Bone marrow (tissue), 2 donors: ENCODE measurements around the gene CACNA2D3.

Experiments used
- DNase-seq, 2 donors: peaks; one replicate each; lab custom pipeline; 2025; lab: John Stamatoyannopoulos, UW

The CACNA2D3 gene

DNA sequence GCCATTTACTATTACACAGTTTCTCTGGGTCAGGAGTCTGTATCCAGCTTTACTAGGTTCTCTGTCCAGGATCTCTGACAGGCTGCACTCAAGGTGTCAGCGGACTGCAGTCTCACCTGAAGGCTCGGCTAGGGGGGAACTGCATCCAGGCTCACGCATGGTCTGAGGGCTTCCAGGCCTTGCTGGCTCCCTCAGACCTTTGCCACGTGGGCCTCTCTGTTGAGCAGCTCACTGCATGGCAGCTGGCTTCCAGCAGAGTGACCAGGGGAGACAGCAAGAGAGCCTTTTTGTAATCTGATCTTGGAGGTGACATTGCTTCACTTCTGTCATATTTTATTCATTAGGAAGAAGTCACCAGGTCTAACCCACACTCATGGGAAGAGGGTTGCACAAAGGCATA, 152.3 kb downstream of the CACNA2D3 start:
- DNase-seq = no peak

DNA sequence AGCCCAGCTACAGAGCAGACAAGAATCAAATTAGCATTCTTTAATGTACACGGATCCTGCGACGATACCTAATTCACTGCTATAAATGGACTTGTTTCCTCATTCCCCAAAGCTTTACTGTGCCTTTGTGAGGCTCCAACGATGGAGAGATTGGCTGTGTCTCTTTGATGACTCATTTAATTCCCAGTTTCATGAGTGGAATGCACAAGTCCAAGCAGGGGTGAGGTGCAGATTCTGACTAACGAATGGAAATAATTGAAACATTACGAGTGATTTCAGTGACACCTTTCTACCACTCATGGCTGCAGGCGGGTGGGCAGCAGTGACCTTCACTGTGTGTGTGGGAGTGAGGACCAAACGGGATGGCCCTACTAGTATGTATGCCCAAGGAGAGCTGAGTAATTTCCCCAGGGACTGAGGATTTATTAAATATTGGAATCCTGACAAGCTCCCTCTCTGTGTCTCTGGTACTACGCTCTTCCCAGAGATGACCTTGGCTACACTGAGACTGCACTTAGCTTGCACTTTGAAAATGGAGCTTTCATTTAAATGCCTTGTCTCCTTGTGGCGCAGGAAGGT, 156.7 kb downstream of the CACNA2D3 start:
- DNase-seq = no peak

DNA sequence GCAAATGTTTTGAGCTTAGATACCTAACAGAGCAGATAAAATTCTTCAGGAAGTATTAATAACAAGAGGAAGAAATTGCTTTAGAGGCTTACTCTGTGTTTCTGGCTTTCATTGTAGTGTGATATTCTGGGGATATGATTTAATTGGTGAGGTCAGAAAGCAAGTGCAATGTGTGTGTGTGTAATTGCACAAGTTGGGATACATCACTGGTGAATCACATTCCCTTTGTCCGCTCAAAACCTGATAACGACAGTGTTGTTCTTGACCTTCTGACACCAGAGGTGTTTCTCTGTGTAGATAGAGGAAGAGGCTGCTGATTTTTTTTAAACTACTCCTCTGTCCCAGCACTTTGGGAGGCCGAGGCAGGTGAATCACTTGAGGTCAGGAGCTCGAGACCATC, 161.1 kb downstream of the CACNA2D3 start:
- no peak for DNase-seq

DNA sequence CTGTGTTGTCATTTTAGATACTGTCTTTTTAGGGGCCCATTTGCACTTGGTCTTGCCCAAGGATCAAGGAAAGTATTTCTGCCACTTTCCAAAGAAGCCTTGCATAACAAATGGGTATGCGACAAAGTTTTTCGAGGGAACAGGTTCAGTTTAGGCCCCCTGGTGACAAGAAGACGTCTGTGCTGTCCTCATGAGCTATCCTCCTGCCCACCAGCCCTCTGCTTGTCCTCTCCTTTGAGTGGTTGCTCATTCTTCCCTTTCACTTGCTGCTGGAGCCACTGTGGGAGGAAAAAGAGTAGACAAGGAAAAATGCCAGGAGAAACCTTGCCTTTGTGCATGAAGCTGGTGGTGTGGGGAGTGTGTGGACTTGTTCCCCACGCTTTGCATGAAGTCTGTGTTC, 171.9 kb downstream of the CACNA2D3 start:
- DNase-seq = no peak

DNA sequence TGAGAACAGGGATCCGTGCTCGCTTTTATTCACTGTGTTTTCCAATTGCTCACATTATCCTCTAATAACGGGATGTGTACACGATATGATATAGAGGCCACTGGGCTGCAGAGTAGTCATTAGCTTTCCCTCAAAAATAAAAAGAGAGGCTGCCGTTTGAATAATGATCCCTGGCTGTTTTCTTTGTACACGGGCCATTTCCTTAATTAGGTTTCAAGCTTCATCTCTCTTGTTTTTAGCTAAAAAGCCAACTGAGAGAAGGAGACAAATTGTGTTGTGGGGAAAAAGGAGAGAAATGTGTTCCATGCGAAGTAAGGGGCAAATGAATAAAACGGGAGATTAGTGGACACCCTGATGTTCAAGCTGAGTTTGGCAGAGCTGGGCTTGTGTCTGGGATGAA, 174.2 kb downstream of the CACNA2D3 start:
- no peak for DNase-seq

DNA sequence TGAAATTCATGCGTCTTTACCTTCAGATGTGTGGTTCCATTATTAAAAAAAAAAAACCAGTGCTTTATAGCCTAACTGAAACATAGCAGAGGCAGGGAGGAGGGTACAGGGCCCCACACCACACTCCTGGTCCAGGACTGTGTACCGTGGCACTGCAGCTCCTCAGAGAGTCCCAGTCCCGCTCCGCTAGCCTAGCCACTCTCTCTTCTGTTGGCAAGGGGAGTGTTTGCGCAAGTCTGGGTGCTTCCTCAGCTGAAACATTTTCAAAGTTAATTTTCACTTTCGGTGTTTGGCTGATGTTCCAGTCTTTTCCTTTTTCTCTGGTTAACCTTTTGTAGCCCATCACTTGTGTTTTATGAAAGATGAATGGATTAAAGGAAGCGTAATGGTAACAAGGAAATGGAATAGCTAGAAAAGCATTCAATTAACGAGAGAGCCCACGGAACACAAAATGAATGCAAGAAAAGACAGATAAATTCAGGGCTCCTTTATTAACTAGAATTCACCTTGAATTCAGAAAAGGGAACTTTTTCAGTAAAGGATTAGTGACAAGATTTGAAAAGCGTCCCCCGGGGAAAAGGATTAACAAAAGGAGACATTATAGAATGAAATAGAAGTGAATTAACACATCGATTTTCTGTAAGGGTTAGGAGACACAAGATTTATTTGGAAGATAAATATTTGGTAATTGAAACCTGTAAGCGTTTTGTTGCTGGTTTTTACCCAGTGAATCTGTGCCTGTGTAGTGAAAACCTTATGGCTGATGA, 177.0 kb downstream of the CACNA2D3 start:
- no peak for DNase-seq

DNA sequence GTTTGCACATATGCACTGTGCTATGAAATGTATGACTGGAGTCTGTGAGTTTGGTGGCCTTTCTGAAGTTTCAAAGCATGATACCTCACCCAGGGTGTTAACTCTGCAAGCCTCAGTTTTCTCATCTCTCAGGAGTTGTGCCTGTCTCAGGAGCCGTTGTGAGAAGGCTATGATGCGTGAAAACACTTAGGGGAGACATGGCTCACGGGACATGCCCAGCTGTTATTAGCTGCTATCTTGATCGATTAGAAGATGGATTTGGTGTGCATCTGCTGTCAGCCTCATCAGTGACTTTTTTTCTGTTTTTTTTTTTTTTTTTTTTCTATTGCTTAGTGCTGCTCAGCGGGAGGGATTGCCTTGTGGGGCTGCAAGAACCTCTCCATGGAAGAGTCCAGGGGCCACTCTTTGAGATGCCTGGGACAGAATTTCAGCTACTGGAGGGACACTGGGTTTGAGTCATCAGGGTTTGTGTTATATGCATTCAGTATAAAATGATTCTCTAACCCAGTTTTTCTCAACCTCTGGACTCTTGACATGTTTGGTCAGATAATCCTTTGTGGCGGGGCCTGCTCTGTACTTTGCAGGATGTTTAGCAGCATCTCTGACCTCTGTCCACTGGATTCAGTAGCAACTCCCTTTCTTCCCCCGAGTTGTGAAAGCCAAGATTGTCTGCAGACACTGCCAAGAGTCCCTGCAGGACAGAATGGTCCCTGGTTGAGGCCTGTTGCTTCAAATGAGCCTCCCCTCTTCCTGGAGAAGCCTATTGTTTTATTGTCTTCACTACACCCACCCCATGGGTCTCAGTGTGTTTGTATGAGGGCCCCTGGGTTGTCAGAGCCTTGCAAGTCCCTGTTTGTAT, 181.4 kb downstream of the CACNA2D3 start:
- no peak for DNase-seq

DNA sequence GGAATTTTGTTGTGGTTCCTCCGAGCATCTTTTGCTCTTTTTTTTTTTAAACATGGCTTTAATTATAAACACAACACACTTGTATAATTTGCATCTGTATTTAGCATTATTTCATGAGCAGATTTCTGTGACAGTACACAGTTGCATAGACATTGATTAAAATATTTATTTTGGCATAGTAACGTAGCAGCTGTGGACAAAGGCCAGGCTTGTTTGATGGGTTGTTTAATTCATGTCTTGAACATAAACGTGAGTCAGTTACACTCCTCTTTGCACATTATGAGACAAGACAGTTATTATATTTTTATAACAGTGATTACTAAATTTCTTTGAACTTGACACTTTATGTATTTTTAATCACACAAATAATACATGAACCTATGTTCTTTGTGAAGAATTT, 182.5 kb downstream of the CACNA2D3 start:
- no peak for DNase-seq

DNA sequence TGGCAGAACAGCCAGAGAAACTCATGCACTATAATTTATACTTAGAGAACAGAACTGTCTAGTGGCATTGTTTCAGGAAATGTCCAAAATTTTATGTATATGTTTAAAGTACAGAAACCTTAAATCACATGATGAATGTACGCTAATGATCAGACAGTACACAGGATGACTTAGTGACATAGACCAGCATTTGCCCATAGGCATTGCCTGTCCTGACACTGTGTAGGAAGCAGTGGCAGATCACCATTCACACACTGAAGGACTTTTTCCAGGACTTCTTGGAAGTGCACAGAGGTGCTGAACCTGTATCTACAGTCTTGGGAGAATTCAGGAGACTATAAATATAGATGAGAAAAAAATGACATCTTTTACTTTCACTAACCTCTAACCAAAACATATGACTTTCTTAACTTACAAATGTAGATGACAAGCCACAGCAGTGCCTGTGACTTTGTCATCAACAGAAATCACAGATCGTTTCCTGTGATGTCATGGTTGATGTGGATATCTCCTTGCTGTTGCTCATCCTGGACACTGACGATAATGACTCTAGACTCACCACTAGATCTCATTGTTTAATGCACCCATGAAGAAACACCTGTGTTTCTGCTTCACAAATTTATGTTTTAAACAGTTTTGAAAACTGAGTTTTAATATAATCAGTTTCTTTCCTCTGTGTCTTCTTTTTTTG, 183.2 kb downstream of the CACNA2D3 start:
- DNase-seq = no peak

DNA sequence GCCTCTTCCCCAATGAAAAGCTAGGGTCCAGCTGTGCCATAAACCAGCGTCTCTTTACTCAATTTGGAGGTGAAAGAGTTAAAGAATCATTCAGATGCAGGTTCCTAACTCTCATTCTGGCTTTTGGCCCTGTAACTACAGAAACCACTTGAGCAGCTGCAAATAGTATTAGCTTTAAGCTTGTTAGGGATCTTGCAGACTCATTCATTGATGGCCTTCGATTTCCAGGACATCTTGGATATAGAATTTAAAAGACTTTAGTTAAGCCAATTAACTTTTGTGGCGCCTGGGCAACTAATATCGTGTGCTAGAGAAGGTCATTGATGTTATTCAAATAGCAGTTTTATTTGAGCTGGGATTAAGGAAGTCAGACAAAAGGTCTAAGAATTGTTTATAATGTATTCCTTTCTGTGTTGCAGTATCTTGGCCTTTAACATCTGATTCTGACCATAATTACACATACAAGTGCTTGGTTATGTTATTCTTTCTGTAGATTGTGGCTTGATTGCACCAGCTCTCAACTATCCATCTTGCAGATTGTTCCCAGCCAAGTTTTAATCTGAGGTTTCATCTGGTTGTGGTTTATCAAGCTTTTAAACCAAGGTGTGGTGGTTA, 185.3 kb downstream of the CACNA2D3 start:
- DNase-seq = no peak

DNA sequence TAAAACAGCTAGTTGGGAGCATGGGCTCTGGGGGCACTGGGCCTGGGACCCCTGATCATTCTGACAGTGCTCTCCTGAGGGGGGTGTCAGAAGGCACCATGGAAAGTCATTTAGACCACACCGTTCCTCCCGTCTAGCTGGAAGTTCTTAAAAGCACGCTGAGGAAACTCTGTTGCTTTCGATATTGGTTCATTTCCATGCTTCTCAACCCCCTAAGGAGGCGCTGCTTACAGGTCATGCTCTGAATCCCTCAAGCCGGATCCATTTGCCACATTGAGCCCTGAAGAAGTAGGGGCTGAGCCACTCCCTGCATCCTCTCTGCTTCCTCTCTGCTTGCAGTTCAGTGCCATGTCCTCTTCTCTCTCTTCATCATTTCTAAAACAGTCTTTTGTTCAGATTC, 187.2 kb downstream of the CACNA2D3 start:
- no peak for DNase-seq

DNA sequence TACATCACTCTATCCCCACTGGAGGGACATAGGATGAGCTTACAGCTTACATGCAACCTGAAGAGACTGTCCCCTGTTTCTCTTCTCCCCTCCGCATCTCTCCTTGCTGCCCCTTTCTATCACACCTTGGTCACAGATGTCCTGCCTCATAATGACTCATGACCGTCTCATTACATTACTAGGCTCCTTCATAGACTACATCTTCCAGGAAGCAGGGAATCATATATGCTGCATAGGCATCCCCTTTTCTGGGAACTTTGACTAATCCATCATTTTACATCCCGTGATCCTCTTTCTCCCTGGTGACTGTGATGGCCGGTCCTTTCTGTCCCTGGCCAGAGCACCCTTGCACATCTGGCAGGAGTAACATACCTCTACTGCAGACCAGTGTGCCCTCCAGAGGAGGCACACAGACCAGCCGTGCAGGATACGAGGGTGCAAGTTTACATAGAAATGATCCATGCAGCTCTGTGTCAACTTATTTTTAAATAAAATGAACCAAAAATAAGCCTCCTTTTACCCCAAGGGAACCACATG, 188.9 kb downstream of the CACNA2D3 start:
- DNase-seq = no peak

DNA sequence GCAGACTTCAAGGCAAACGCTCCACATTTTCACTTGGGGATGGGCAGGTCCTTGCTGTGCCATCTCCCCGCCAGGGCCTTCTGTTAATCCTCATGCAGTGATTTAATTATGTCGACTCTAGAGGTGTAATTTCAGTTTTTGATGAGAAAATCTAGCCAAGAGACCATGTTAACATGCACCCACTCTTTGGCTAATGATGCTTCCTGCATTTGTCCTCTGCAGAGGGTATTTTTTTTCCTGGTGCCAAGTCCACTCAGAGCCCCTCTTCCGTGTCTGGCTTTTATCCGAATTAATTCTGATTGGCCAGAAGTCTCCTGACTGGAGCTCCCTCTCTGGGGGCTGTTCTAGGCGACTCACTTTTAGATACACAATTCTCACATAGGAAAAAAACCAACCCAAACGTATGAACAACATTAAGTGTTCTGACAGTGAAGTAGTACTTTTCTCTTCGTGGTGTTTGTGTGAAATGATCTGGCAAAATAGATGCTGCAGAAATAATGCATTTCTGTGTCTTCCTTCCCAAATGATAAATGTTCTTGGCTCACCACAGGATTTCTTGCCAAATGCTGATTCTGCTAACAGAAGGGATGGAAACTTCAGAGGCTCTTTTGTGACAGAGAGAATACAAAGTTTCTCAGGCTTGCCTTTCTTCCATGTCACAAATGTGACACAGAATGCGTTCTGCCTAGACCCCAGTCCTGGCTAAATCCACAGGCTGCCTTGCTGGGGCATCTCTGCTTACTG, 190.0 kb downstream of the CACNA2D3 start:
- DNase-seq = no peak

DNA sequence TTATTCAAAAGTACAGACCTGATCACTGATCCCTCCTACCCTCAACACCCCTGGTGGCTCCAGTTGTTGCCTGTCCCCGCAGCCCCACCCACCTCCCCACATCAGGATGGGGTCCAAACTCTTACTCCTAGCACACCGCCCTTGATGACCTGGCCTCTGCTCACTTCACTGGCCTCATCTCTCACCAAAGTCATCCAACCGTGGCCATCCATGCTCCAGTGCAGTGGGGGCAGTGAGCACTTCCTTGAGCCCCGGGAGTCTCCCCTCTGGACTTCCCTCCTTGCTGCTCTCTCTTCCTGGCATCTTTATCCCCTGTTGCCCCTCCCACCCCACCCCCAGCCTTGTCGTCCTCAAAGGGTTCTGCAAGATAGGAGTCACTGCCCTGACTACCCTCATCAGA, 191.1 kb downstream of the CACNA2D3 start:
- no peak for DNase-seq

DNA sequence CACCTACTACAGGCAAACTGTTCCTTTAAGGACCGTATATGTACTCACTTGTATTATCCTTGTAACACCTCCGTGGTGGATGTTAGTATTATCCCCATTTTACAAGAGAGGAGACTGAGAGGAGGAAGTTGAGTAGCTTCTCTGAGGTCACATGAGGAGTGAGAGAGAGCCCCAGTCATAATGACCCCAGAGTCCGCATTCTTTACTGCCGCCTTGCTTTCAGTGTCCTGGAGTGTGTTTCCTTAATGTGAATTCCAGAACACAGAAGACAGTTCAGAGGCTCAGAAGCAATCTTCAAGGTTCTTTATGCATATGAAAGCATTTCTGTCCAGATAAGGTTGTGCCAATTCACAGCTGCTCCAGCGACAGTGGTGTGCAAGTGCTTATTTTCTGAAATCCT, 199.2 kb downstream of the CACNA2D3 start:
- no peak for DNase-seq

DNA sequence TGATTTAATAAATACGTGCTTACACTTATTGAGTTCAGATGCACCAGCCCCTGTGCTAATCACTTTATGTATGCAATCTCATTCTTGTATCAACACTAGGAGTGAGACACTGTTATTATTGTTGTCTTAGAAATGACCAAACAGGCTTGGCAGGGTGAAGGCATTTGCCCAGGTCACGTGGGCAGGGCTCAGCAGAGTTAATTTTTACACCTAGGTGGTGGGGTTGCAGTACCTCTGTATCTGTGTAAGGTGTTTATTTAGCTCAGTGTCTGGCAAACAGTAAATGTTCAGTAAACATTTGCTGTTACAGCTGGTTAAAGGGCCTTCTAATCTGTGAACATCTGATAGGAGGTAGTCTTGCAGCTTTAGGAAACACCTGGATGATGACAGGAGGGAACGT, 200.0 kb downstream of the CACNA2D3 start:
- no peak for DNase-seq

DNA sequence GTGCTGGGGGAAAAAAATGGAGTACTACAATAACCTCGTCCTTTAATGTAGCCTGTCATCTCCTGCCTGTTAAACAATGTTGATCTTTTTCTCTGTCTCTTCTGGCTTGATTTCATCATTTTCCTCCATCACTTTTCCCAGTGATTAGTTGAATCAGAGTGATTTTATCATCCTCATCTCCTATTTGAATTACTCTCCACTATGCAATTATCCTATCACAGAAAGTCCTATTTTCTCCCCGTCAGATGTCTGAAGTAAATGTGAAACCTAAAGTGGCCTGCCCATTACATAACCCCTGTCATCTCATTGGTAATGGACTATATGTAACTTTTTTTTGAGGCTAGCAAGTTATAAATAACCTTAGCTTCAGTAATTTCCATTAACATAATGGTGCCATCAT, 201.8 kb downstream of the CACNA2D3 start:
- no peak for DNase-seq

DNA sequence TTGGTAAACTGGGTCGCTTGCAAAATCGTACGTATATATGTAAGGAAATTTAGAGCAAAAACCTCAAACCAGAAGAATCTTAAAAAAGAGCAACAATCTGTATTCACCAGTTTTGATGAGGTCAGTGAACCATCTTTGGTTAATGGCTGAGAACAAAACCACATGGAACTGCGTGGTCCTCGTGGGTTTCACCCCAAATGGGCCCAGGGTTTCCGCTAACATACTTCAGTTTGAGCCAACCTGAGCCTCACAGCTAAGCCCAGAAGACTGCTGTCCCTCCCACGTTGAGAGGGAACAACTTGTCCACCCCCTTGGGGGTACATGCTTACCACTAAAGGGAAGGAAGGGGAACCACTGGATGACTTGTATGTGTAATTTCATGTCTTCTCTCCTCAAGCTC, 204.6 kb downstream of the CACNA2D3 start:
- DNase-seq = no peak

DNA sequence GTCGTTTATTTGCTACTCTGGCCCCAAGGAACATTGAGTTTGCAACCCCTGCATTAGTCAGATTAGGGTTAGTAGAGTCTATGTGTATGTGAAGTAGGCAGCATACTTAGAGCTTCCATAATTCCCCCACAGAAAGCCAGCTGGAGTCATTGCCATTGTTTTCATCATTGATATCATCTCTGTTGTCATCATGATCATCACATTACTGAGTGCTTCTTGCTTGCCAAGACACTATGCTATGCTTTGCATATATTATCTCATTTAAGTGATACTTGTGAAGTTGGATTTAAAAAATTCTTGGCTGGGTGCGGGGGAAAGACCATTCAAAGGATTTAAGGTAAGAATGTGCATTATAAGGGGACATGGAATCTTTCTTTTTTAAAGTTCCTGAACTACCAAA, 209.0 kb downstream of the CACNA2D3 start:
- no peak for DNase-seq

DNA sequence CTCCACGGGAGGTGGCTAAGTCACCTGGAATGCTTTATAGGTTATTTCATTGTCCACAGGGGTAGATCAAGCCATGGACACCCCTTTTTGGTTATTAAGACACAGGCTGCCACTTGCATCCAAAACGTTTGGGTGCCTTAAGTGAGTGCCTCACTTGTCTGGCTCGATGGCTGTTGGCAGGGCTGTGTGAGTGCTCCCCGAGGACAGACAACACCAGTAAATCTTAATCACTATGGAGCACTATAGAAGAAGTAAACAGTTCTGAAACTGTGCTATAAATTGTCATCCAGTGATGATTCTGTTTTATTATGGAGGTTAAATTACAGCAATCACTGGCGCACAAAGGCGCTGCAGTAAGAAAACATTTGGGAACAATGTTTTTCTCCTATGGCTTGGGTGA, 215.5 kb downstream of the CACNA2D3 start:
- no peak for DNase-seq

DNA sequence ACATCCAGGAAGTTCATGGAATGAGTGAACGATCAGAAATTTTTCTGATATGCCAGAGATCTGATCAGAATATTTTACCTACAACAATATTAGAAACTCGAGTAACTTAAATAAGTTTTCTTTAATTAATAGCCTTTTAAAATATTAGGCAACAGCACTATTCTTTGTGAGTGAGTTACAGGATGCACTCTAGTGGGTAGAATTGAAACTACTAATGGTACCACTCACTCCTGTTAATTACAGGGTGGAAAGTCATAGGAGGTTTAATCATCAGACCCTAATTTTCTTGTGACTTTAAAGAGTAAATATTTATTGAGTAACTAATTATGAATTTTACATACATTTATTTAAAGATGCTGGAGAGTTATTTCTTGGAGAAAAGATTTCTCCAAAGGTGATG, 217.3 kb downstream of the CACNA2D3 start:
- DNase-seq = no peak
